IPS DF 19.7 (cell line): ENCODE results near the gene RFLNA.

Source experiments
- DNase-seq: peaks from one replicate; pipeline ENCODE4 v3.0.0-alpha.2; 2013; ENCODE audit warnings: low read depth, low spot score

The RFLNA gene

DNA sequence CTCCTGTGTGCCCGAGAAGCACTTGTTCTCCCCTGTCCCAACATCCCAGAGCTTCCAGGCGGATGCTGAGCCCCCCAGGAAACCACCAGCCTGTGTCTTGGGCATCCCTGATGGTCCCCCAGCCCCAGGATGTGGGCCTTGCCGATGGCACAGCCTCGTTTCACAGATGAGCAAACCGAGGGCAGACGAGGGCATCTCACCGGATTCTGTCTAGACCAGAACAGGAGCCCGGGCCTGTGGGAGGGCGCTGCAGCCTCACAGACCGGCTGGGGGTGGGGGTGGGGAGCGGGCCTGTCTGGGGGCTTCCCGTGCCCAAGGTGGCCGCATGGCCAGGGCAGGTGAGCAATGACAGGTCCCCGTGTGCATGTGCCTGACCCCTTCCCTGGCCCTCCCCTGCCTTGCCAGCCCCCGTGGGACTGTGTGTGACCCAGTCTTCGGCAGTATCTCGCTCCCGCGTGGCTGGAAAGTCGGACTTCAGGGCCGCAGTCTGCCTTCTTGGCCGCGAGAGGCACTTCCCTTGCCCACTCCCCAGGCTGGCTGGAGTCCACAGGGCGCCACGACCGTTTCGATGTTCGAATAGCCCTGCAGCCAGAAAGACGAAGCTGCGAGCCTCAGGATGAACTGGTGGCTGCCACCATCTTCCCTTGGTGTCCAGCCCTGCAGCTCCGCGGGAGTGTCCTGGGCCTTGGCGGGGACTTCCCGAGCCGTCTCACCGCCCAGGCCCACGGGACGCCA lies 8.9 kb downstream of the RFLNA start:
- no peak for DNase-seq

DNA sequence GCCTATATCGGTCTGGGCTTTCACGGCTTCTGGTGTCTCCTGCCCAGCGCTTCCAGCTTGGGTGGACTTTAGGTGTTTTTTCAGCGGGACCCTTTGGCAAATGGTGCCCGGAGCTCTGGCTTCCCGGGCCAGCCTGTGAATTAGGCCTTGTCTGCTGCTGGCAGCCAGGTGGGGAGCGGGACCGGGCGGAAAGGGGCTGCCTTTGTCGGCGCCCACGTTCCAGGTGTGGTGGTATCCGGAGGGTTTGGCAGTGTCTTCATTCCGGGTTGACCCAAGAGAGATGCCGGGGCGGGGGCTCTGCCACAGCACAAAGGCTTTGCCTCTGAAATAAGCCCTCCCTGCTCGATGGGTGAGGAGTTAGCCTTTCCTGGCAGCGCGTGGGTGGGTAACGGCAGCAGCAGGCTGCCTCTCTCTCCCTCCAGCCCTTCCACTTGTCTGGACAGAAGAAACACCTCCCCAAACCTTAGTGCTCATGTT lies 9.5 kb downstream of the RFLNA start:
- no peak for DNase-seq

- no peak for DNase-seq
Measured at GRCh38 chr12:124305136-124305535, 10.2 kb downstream of the RFLNA start.

DNA sequence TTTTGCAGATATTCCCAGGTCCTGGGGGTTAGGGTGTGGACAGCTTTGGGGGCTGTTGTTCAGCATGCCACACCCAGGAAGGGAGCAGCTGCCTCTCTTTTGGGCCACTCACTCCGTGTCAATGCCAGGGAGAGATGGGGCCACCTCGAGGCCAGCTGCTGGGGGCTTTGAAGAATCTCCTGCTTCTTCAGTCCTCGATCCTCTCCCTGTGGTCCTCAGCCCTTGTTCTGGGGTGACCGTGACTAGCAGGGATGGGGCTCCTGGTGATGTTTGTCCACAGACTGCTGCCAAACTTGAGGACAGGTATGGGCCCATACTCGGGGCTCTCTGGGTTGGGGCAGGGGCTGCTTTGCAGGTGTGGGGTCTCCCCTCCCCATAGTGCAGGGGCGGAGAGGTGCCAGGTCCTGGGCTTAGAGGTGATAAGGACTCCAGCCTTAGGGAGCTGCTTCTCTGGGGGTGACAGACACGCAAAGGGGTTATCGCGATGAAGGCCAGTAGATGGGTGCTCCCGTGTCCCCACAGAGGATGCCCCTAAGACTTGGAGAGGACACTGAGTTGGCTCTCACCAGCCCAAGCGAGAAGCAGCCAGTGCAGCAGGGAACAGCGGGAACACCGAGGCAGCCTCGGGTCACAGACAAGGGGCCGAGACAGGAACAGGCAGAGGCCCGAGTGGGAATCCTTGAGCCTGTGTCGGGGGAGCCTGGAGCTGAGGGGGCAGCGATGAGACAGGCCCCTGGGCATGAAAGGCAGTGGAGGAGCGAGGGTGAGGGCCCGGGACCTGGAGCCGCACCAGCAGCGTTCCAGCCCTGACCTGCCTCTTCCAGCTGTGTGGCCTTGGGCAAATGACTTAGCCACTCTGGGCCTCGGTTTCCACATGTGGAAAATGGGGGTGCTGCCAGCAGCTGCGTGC lies 11.1 kb downstream of the RFLNA start:
- no peak for DNase-seq

DNA sequence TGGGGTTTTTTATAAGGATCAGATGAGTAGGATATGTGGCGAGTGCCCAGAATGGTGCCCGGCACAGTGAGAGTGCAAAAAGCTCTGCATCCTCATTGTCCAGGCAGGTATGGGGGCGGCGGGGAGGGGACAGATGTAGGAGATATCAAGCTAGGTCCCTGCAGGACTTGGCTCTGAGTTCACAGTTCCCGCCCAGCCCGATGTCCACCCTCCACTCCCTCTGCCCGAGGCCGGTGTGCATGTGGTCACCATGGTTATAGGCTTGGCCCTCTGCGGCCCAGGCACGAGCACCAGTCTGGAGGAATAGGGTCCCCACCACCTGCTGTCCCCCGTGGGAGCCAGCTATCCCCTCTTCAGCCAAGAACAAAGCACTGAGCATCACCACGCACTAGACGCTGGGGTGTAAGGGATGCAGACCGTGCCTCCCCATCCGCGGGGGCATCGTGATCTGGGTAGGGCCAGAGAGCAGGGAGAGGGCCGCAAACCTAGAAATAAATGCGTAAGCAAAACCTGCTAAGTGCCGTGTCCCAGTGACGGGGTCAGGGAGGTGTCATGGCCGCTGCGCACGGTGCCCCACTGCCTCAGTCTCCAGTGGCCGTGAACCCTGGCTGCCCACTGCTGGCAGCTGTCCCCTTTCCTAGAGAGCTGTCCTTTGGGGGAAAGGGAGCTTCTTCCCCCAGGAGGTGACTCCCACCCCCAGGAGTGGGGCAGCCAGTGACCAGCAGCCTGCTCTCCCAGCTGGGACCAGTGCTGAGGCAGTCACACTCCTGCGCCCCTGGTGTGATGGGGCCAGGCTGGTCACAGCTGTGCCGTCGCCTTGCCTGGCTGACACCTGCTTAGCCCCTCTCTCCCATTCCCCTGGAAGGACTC lies 12.0 kb downstream of the RFLNA start:
- no peak for DNase-seq

- no peak for DNase-seq
Measured at GRCh38 chr12:124307556-124307825, 12.6 kb downstream of the RFLNA start.

- no peak for DNase-seq
Measured at GRCh38 chr12:124308741-124309140, 13.8 kb downstream of the RFLNA start.

DNA sequence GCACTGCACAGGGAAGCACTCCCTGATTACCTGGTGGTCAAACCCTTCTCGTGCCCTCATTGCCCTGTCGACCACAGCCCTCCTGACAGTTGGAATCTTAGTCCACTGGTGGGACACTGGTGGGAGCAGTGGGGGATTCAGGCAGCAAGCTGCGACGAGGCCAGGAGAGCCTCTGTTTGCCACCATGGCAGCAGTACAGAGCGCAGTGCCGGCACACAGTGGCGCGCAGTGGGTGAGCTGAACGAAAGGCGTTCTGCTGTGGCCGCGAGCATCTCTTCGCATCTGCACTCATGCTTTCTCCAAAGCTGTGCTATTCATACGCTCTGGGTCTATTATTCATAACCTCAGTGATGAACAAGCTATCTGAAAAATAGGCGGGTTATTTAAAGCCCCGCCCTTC lies 14.3 kb downstream of the RFLNA start:
- DNase-seq: no peak

DNA sequence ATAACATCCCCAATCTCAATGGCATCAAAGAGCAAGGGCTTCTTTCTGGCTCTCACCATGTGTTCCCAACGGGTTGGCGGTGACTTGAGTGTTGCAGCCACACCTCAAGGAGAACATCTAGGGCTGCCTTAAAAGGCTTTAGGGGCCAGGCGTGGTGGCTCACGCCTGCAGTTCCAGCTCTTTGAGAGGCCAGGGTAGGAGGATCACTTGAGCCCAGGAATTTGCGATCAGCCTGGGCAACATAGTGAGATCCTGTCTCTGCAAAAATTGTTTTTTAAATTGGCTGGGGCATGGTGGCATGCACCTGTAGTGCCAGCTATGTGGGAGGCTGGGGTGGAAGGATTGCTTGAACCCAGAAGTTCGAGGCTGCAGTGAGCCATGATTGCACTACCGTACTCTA lies 14.9 kb downstream of the RFLNA start:
- DNase-seq: no peak

- DNase-seq: no peak
Measured at GRCh38 chr12:124310178-124310577, 15.3 kb downstream of the RFLNA start.

DNA sequence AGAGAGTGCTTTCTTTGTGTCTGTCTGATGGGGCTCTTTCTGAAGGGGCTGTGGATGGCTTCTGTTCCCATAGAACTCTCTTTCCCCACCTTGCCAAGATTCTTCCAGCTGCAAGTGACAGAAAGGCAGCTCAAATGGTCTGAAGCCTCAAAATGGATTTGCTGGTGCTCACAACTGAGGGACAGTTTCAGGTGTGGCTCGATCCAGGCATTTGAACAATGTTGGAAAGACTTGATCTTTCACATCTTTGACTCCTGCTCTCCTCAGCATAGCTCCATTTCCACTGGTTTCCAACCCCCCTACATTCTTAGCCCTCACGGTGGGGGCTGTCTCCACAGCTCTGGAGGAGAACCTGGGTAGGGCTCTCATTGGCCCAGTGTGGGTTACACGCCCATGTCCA lies 15.9 kb downstream of the RFLNA start:
- DNase-seq: no peak

DNA sequence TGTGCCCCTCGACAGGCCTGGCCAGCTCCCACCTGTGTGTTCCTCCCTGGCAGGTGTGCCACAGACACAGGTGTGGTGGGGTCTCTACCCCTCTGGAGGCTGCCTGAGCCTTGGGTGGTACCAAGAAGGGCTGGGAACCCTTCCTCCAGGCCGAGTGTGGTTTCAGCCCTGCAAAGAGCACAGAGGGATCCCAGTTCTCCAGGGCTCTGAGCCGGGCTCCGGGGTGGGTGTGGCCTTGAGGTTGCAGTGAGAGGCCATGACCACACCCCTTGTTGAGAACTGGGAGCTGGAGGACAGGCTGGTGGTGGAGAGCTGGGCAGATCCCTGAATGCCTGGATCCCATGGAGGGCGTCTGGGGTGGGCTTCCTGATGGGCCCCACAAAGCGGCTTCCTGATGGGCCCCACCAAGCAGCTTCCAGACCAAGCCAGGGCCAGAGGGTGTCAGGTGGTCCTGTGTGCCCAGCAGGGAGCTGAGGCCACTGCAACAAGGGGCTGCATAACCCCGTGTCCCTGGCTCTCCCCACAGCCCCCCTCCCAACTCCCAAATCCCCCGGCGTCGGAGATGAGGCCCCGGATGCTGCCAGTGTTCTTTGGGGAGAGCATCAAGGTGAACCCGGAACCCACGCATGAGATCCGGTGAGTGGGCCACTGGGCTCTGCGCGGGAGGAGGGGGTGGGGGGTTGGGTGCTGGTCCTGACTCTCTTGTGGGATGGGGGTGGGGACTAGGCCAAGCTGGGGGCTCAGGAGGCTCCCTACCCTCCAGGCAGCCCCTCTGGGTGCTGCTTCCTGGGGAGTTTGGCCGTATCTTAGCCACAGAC lies 16.6 kb downstream of the RFLNA start:
- no peak for DNase-seq

- DNase-seq: no peak
Measured at GRCh38 chr12:124312601-124313000, 17.7 kb downstream of the RFLNA start.

DNA sequence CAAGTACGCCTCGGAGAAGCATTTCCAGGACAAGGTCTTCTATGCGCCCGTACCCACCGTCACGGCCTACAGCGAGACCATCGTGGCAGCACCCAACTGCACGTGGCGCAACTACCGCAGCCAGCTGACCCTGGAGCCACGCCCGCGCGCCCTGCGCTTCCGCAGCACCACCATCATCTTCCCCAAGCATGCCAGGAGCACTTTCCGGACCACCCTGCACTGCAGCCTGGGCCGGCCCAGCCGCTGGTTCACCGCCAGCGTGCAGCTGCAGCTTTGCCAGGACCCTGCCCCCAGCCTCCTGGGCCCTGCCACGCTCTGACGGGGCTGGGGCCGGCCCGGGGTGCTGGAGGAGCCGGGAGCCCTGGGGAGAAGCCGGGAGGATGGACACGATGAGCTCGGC lies 19.3 kb downstream of the RFLNA start:
- no peak for DNase-seq

GRCh38 chr12:124314766-124315165 lies 19.9 kb downstream of the RFLNA start:
- DNase-seq: no peak

- no peak for DNase-seq
Measured at GRCh38 chr12:124315372-124316044, 20.6 kb downstream of the RFLNA start.

GRCh38 chr12:124316257-124316900 lies 21.5 kb downstream of the RFLNA start:
- no peak for DNase-seq

GRCh38 chr12:124317400-124317799 lies 22.5 kb downstream of the RFLNA start:
- no peak for DNase-seq

DNA sequence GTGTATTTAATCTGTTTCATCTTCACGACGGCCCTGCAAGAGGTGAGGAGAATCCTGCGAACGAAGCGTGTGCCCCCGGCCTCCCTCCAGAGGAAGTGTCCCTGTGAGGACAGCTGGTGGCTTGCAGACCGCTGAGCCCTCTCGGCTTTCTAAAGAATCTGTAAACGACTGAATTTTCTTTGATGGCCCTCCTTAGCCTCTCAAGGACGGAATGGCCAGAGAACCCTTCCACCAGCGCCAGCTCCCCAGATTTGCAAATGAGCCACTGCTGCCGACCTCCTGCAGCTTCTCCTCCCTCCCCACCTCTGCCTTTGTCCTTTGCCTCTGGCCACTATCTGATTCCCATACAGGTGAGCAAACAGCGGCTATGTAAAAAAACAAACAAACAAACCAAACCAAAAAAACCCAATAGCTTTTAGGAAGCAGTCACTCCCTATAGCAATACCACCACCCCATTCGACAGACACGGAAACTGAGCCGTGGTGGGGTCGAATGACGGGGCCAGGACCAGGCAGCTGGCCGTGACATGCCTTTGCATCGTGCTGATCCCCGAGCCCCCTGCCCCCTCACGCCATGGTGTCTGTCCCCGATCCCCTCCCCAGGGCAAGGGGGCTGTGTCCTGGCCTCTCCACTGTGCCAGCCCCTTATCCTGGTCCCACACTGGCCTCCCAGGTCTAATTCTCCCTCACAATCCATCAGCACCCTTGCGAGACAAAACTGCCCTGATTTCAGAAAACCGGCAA lies 23.6 kb downstream of the RFLNA start:
- DNase-seq: no peak
